Measurements from ENCODE around the gene USP37.

Gene USP37

GRCh38 chr2:218406209-218406948 is 161.8 kb downstream of the USP37 start:
- Histone ChIP-seq H4K20me1 (ENCODE audit: insufficient read depth, low read length) (no peaks in the 10 kb centered on the region; the same call in 1 of the 2 replicates), H3K79me2 (ENCODE audit: low read length) (peaks cover 1% of the 10 kb centered on the region; the same call in 1 of the 2 replicates), H3K4me3 (ENCODE audit: low read length) (peak overlapping the region; percentile 92), H3K4me1 (ENCODE audit: low read length) (peaks cover 13% of the 10 kb centered on the region), H3K9ac (ENCODE audit: low read length) (peak overlapping the region; percentile 72), H3K36me3 (replicated peaks; ENCODE audit: low read depth, low read length) (no peaks in the 10 kb centered on the region), H3K27me3 (ENCODE audit: low read depth, low read length) (no peaks in the 10 kb centered on the region), H3K9me3 (ENCODE audit: insufficient read depth, low read length) (no peaks in the 10 kb centered on the region), H3K27ac (ENCODE audit: low read length) (peak overlapping the region; percentile 62), H3K4me2 (ENCODE audit: low read length) (peak overlapping the region; percentile 98), H2AFZ (ENCODE audit: low read depth, low read length) (peak overlapping the region; percentile 77)
- TF ChIP-seq EZH2phosphoT487 (IDR thresholded peaks at IDR 0.05; ENCODE audit: low read depth) = no peak
- peak; percentile 54 for TF ChIP-seq CTCF (IDR thresholded peaks at IDR 0.05; ENCODE audit: low read depth, low read length)

- Histone ChIP-seq H3K4me2 (ENCODE audit: low read length) (peak overlapping the region; percentile 98), H3K27me3 (ENCODE audit: low read depth, low read length) (no peaks in the 10 kb centered on the region), H3K9me3 (ENCODE audit: insufficient read depth, low read length) (no peaks in the 10 kb centered on the region), H3K4me3 (ENCODE audit: low read length) (peak overlapping the region; percentile 92), H4K20me1 (ENCODE audit: insufficient read depth, low read length) (no peaks in the 10 kb centered on the region; the same call in 1 of the 2 replicates), H3K27ac (ENCODE audit: low read length) (peak overlapping the region; percentile 62), H2AFZ (ENCODE audit: low read depth, low read length) (no peak overlapping the region), H3K4me1 (ENCODE audit: low read length) (peaks cover 17% of the 10 kb centered on the region), H3K79me2 (ENCODE audit: low read length) (peaks cover 7% of the 10 kb centered on the region), H3K36me3 (replicated peaks; ENCODE audit: low read depth, low read length) (no peaks in the 10 kb centered on the region), H3K9ac (ENCODE audit: low read length) (peak overlapping the region; percentile 70)
- TF ChIP-seq EZH2phosphoT487 (IDR thresholded peaks at IDR 0.05; ENCODE audit: low read depth) = no peak
- no peak for TF ChIP-seq CTCF (IDR thresholded peaks at IDR 0.05; ENCODE audit: low read depth, low read length)
Measured at GRCh38 chr2:218405746-218406208, 162.4 kb downstream of the USP37 start.

GRCh38 chr2:218405086-218405745 is 162.9 kb downstream of the USP37 start:
- Histone ChIP-seq H3K4me3 (ENCODE audit: low read length) (peak overlapping the region; percentile 92), H3K27me3 (ENCODE audit: low read depth, low read length) (no peaks in the 10 kb centered on the region), H3K79me2 (ENCODE audit: low read length) (peaks cover 13% of the 10 kb centered on the region), H3K9ac (ENCODE audit: low read length) (peak overlapping the region; percentile 70; the same call in 1 of the 2 replicates), H3K36me3 (replicated peaks; ENCODE audit: low read depth, low read length) (no peaks in the 10 kb centered on the region), H2AFZ (ENCODE audit: low read depth, low read length) (no peak overlapping the region), H3K27ac (ENCODE audit: low read length) (peak overlapping the region; percentile 62; the same call in 1 of the 2 replicates), H3K4me2 (ENCODE audit: low read length) (peak overlapping the region; percentile 98), H4K20me1 (ENCODE audit: insufficient read depth, low read length) (no peaks in the 10 kb centered on the region; the same call in 1 of the 2 replicates), H3K4me1 (ENCODE audit: low read length) (peaks cover 17% of the 10 kb centered on the region), H3K9me3 (ENCODE audit: insufficient read depth, low read length) (no peaks in the 10 kb centered on the region)
- TF ChIP-seq CTCF (IDR thresholded peaks at IDR 0.05; ENCODE audit: low read depth, low read length) (no peak), EZH2phosphoT487 (IDR thresholded peaks at IDR 0.05; ENCODE audit: low read depth) (no peak)
